GM21737 (cell line): ENCODE data around the gene MAPRE2.
A peak's percentile ranks its signal among the peaks of the same experiment; 100 is the strongest.

Experiments
- ATAC-seq: cut with Tn5 transposase; IDR thresholded peaks from one replicate; pipeline ENCODE4 v1.9.1; 2021; ENCODE audit warnings: mild to moderate bottlenecking, moderate library complexity; ENCODE audit not compliant: unreplicated experiment

The MAPRE2 gene

DNA sequence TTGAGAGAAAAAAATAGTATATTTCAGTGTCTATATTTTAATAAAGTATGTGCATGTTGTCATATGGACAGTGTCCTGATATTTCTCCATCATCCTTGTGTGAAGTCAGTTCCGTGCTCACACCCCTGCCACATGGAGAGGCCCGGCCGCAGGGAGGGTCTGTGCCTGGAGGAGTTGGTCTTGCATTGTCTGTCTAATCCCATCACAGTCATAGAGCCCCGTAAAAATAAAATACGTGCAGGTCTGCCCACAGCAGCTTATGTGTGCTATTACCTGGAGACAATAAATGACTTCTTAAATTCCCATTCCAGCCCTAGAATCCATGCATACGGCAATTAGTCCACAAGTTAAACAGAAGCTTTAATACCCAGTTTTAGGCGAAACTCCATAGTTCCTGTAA is 20.1 kb downstream of the MAPRE2 start:
- ATAC-seq = no peak

DNA sequence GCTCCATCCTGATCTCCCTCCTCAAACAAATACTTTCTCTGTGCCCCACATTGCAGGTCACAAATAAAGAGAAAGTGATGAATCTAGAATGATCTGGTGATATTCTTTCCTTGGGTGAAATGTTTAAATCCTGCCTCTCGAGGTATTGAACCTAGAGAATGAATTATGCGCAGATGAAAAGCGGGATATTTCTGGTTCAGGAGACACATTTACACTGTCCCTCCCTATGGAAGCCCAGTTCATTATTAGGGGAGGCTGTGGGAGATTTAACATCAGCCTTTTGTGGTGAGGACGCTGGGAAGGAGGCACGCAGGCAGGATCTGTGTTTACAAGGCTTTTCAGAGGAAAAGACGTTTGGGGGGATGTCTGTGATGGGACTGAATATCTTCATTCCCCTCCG is 20.6 kb downstream of the MAPRE2 start:
- no peak for ATAC-seq

DNA sequence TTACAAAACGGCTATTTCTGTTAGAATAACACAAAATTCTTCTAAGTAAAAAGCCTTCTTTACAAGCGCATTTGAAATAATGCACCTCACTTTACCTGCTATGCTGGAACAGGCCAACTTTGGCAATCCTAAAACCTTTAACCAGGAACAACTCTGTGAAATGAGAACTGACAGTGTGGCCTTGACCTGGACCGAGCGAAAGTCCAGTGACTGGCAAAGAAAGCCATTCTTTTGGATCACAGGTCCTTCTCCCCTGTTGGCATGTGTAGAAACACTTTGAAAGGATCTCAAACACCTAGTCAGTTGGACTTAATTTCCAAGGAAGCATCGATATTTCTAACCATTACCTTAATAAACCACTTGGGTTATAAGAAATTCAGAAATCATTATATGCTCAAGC is 21.2 kb downstream of the MAPRE2 start:
- no peak for ATAC-seq

DNA sequence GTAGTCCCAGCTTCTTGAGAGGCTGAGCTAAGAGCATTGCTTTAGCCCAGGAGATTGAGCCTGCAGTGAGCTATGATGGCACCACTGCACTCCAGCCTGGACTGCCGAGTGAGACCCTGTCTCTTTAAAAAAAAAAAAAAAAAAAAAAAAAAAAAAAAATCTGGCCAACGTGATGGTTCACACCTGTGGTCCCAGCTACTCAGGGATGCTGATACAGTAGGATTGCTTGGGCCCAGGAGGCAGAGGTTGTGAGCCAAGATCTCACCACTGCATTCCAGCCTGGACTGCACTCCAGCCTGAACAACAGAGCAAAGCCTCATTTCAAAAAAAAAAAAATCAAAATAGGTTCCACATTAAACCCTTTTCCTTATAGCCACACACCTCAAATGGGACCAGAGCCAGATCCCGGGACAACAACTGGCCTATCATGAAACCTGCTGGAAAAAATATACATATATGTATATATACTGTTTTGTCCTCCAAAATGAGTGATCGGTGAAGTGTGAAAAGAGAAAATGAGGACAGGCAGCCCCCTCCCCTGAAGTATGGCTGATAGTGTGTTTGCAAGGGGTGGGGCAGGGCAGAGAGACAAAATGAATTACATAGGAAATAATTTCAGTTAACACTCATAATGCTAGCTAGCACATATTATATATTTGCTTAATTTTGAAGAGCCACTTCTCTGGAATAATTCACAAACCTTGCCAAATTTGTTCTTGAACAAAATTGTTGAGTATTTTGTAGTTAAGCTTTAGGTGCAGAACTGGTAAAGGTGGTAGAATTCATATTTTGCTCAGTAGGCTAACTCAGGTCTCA is 22.9 kb downstream of the MAPRE2 start:
- no peak for ATAC-seq

DNA sequence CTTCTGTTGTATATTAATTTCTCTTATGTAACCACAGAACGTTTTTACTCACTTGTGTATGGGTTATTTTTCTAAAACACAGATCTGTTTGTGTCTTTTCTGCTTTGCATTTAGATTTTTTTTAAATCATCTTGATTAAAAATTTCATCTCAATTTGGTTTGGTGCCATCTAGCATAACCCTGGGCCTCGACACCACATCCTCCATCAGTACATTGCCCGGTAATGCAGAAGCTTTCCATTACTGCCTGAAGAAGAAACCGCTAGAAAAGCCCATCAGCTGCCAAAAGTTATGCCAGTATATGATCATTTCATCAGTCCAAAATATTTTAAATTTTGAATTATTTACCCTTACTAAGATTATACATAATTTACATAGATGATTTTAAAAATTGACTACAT is 26.2 kb downstream of the MAPRE2 start:
- ATAC-seq = no peak

DNA sequence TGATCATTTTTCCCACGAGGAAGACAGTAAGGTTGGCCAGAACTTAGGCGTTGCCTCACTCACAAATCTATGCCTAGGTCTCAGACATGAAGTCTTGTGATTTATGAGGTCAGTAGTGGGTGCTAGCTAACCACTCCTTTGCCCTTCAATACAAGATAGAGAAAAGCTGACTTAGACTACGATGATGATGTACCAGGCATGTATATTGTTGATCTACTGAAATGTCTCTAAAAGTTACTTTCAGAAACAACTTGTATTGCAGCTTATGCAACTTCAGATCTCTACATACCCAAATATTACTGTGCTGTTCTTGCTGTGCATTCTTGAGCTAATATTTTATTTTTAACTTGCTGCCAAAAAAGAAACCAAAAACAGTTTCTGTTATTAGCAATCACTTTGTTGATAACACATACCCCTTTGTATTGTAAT is 30.6 kb downstream of the MAPRE2 start:
- peak; percentile 48 for ATAC-seq

DNA sequence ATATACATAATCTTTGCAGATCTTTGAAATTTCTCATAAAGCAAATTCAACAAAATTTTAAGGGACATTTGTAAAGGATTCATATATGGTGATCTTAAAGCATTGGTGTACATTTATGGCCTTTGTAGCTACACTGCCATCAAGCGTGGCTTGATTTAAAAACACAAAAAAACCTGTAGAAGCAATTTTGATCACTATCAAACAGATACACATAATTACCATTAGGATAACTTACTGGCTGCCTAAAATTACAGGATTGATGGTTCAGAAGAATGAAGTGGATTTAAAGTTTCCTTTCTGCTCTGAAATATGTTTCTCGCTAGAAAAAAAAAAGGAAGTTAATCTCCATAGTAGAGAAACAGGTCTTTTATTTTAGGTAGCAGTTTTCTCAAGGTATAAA is 31.4 kb downstream of the MAPRE2 start:
- no peak for ATAC-seq

DNA sequence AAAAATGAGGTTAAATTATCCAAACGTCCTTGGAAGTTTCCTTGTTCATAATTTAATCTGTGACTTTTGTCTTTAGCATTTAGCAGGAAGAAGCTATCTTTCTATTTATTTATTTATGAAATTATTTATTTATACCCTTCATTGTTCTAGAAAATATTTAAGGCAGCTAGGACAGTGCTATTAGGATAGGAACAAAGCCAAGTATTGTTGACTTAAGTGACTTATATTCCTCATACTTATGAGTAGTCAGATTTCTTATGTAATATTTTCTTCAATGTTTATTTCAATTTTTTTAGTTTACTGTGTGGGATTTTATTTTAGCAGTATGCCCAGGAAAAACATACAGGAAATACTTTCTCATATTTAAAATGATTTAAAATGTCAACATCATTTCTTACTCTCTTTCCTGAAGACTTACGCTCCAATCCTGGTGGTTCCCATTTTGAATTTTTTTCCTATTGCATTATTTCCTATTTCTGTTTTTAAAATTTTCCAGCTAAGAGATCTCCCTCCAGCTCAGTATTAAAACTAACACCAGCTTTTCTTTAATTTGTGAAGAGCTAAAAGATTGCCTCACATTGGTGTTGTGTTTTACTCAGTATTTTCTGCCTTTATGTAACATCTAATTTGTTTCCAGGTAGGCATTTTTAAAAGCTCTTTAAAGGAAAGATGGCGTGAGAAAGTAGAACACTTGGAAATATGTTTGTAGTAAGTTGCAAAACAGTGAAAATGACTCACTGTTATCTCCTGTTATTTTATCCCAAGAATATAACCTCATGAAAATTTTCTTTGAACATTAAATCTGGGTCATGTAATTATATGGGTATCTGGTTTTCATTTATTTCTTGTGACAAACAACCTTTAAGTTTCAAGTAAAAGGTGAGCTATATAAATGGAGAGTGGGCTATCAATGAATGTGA is 32.2 kb downstream of the MAPRE2 start:
- no peak for ATAC-seq

DNA sequence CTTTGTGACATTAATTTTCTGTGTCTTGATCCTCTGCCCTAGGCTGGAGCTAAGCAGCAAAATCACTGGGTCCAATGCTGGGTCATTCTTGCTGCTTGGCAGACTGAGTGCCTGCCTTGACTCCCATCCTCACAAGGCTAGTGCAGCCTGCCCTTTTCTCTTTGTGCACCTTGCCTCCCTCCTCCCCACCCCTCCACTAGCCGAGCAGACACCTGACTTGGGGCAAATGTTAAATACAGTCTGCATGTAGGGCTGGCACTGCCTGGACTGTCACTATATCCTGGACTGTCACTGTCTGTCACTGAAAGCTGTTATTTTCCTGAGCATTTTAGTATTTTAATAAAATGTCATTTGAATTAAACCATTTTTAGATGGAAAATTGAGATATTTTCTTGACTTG is 33.4 kb downstream of the MAPRE2 start:
- ATAC-seq = no peak

DNA sequence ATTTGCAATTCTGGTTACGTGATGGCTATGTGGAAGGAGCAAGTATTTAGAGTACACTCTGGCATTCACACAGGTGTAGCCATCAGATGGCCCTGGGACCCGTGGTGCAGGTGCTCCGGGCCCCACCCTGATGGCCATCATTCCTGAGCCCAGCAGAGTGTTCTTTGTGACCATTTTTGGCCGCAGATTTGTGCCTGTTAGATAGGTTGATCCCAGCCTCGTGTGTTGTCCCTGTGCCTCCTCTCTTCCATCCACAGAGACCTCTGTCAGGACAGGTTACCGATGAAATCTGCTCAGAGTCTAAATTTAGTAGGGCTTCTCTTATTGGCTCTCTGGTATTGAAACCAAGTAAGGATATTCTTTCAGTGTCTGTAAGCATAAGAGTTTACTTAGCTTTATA is 33.9 kb downstream of the MAPRE2 start:
- no peak for ATAC-seq

DNA sequence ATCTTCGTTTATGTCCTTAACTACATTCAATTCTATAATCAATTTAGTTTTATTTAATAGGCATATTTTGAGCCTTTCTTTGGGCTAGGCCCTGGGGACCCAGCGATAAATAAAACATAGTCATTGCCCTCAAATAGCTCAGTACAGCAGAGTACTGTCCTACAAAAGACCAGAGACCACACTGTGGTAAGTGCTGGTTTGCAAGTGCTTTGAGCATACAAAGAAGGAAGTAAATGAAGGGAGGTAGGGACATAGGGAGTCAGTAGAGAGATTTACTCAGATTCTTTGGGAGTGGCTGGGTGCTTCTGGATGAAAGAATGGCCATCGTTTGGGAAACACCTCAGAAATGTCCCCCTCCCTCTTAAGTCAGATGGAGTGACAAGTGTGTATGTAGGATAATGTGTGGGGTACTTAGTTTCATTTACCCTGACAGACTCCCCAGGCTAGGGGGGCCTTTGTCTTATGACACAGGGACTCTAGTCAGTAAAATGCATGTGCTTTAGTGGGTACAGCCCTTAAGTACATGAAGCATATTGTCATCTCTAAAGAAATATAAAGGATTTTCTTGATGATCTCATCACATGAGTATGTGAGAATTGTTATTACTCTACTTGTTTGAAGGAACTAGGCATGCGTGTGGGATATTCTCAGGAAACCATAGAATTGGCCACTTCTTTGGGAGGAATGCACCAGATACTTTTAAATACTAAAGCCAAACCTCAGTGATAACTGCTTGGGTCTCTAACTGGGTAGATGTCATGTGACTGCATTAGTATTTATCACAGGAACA is 35.1 kb downstream of the MAPRE2 start:
- no peak for ATAC-seq

DNA sequence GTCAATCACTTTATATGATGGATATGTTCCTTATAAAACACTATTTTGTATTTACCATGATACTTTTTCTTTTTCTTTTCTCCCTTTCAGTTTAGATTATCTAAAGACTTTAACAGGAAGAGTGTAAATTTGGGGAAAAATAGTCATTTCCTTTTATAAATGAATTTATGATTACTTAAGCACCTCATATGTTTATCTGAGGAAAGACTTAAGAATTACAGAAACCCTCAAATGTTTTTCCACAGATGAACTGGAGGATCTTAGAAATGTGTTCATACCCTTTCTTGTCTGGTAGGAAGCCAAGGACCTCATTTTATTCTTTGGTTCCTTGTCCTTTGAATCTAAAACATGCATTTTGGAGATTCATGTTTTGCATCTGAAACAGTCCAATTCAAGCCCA is 36.7 kb downstream of the MAPRE2 start:
- no peak for ATAC-seq

DNA sequence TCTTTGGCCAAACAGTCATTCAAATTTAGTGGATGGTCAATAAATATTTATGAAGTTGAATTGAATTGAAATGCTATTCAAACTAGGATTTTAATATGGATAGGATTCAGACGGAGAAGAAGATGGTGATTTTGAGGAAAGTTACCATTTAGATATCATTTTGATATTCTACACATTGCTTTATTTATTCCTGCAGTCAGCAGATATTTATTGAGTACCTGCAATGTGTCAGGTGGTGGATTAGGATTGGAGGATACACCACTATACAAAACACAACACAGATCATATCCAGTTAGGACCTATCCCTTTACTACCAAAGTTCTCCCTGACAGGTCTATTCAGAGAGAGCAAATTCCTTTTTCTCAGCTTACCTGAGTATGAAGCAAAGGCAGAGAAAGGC is 38.8 kb downstream of the MAPRE2 start:
- ATAC-seq = no peak

DNA sequence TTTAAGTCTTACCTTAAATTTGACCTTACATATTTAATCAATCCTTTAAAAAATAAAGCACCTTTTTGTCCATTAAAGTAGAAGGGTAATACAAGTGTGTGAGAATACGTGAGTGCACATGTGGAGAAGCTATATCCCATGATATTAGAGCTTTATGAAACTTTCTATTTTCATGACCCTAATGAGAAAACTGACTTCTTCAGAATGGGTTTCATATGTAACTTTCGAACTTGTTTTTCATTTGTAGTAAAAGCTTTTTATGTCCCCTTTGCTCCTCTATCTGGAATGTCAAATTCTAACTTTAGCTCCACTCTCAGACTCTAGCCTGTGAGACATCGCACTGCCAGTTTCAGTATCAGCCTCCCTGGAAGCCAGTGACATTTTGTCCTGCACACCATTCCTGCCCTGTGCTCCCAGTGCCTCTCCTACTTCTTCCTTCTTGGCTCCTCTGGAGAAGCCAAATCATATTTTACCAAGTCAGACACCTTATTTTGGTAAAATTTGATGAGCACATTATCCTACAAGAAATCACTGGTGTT is 42.0 kb downstream of the MAPRE2 start:
- ATAC-seq = no peak

DNA sequence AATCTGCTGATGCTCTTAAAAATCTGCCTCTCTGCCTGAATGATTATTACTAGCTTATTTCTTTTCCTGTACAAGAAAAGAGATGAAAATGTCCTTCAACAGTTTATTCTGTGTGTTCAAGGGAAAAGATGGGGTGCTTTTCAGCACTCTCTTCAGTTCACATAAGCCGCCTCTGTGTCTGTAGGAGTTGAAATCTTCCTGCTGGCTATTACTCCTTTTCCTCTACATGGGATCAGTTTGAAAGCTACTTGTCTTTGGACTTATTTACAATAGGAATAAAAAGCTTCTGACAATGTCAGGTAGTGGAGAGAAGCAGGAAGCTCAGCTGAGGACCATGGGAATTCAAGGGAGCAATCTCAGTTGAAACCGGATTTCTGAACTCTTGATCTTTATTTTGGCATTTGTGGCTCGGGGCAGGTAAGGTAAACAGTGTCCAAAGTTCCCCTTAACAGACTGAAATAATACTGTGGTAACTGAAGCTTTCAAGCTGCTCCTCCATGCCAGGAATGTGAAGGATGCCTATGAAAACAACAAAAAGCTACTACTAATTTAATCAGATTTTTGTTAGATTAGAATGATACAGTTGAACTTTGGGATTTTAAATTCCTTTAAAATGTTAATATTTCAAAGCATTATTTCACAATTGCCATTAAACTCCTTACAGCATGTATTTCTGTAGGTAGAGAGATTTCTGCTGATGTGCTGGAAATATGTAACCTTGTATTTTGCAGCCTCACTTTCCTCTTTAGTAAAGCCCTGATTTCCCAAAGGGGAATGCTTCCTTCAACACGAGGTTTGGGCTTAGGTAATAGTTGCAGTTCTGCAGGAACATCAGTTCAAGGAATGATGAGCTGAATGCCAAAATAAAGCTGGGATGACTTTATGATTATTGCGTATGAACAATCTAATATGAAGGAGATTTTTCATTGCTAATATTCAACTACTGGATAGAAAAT is 43.6 kb downstream of the MAPRE2 start:
- ATAC-seq = no peak

DNA sequence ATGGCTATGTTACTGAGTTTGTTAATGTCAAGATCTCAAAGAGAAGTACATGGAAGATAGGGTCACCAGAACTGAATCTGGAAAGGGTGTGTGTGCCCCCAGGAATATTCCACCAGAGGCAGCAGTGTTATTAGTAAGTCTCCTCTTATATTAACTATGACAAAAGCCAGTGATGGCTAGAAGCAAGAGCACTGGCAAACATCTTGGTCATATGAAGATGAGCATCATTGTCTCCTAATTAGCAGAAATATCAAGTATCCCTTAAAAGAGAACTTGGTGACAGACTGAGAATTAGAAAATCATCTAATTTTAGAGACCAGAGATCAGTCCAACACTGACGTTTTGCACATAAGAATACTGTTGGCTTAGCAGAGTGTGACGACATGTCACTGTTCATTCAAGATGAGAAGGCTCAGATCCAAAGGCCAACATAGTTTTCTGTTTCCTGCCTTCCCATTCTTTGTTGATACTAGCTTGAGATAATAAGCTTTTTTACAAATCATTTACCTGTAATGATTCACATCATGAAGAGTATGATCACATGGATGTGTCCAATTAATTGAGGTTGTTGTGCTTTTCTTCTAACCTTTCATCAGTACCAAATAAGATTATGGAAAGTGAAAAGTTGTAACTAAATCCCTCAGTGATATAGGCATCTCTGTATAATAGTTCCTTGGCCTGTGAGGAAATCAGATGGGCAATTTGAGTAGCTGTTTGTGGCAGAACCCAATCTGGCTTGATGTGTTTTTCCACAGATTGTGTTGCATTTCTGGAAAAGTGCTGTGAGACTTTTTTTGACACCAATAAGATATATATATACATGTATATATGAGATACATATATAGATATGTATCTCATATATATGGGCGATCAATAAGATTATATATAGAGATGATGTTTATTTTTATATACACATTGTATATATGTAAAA is 44.5 kb downstream of the MAPRE2 start:
- ATAC-seq = no peak

DNA sequence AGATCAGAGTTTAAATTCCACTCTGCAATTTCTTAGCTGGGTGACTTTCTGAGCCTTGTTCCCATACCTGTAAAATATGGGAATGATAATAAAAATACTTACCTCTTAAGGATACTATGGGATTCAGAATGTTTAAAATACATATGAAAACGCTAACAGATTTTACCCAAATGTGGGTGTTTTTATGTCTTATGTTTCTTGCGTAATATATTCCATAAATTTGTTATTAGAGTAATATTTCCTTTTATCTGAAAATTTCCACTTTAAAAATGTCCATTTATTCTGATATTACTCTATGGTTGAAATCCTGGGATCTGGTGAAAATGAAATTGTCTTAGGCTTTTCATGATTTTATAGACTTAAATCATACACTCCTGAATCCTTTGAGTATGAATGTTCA is 45.5 kb downstream of the MAPRE2 start:
- no peak for ATAC-seq

DNA sequence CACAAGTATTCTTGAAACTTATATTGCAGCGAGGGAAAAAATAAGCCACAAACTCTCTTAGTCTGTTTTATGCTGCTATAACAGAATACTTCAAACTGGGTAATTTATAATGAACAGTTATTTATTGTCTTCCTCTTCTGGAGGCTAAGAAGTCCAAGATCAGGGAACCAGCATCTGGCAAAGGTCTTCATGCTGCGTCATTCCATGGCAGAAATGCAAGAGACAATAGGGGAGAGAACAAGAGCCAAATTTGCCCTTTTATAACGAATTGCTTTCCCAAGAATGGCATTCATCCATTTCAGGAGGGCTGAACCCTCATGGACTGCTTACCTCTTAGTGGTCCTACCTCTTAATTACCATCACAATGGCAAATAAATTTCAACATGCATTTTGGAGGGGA is 46.5 kb downstream of the MAPRE2 start:
- ATAC-seq = no peak

DNA sequence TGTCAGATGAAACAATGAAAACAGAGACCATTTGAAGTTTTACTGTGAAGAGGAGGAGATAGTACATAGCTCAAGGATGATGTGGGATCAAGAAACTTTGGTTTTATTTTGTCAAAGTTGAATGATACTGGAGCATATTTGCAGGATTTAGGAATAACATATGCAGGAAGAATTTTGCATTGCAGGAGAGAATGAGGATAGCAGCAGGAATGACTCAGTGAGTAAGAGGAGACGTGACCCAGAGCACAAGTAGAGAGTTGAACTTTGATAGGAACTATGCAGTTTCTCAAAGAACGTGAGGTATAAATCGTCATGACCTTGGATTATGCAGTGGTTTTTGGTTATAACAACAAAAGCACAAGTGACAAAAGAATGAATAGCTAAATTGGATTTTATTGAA is 47.7 kb downstream of the MAPRE2 start:
- no peak for ATAC-seq
